ENCODE data around the gene TLR2. TPM values are rescaled to one million over a fixed set of nuclear protein-coding genes. Genes with fewer than 3 reads are reported as not detected.

Gene TLR2
- total RNA-seq, 1 donor from 2014 or later, result 1.9 TPM

- no peak for DNase-seq (ENCODE audit: low spot score)
- Mint-ChIP-seq H3K36me3 (ENCODE audit: low read depth) (no peaks in the 10 kb centered on the region), H3K4me1 (ENCODE audit: low read depth) (peaks cover 61% of the 10 kb centered on the region), H3K4me3 (ENCODE audit: unreplicated experiment) (no peak overlapping the region), H3K27me3 (ENCODE audit: low read depth) (no peaks in the 10 kb centered on the region), H3K27ac (ENCODE audit: unreplicated experiment) (peak overlapping the region; percentile 6), H3K9me3 (ENCODE audit: low read depth) (peaks cover 5% of the 10 kb centered on the region)
- no peak for TF ChIP-seq CTCF (IDR thresholded peaks at IDR 0.05)
These were observed 32.5 kb upstream of the TLR2 start for GRCh38 chr4:153651587-153651986.

- Mint-ChIP-seq H3K36me3 (ENCODE audit: low read depth) (no peaks in the 10 kb centered on the region), H3K9me3 (ENCODE audit: low read depth) (peaks cover 5% of the 10 kb centered on the region), H3K27me3 (ENCODE audit: low read depth) (no peaks in the 10 kb centered on the region), H3K4me1 (ENCODE audit: low read depth) (peaks cover 57% of the 10 kb centered on the region), H3K27ac (ENCODE audit: unreplicated experiment) (no peak overlapping the region), H3K4me3 (ENCODE audit: unreplicated experiment) (no peak overlapping the region)
- DNase-seq (ENCODE audit: low spot score), result no peak
- TF ChIP-seq CTCF (IDR thresholded peaks at IDR 0.05), result no peak
These were observed 31.9 kb upstream of the TLR2 start for GRCh38 chr4:153652051-153652784.

- TF ChIP-seq CTCF (IDR thresholded peaks at IDR 0.05), result no peak
- Mint-ChIP-seq H3K27me3 (ENCODE audit: low read depth) (no peaks in the 10 kb centered on the region), H3K9me3 (ENCODE audit: low read depth) (peaks cover 5% of the 10 kb centered on the region), H3K4me1 (ENCODE audit: low read depth) (peaks cover 48% of the 10 kb centered on the region), H3K36me3 (ENCODE audit: low read depth) (no peaks in the 10 kb centered on the region), H3K27ac (ENCODE audit: unreplicated experiment) (no peak overlapping the region), H3K4me3 (ENCODE audit: unreplicated experiment) (no peak overlapping the region)
- DNase-seq (ENCODE audit: low spot score), result no peak
These were observed 29.0 kb upstream of the TLR2 start for GRCh38 chr4:153655002-153655541.

- no peak overlapping the region for H3K4me3 Mint-ChIP-seq (ENCODE audit: unreplicated experiment)
- H3K27me3 Mint-ChIP-seq (ENCODE audit: low read depth), result no peaks in the 10 kb centered on the region
- no peaks in the 10 kb centered on the region for H3K36me3 Mint-ChIP-seq (ENCODE audit: low read depth)
- TF ChIP-seq CTCF (IDR thresholded peaks at IDR 0.05), result no peak
- peaks cover 48% of the 10 kb centered on the region for H3K4me1 Mint-ChIP-seq (ENCODE audit: low read depth)
- peak overlapping the region; percentile 17 for H3K27ac Mint-ChIP-seq (ENCODE audit: unreplicated experiment)
- H3K9me3 Mint-ChIP-seq (ENCODE audit: low read depth), result peaks cover 5% of the 10 kb centered on the region
- DNase-seq (ENCODE audit: low spot score), result no peak
These were observed 28.2 kb upstream of the TLR2 start for GRCh38 chr4:153655928-153656327.

- peaks cover 15% of the 10 kb centered on the region for H3K9me3 Mint-ChIP-seq (ENCODE audit: low read depth)
- no peak overlapping the region for H3K27ac Mint-ChIP-seq (ENCODE audit: unreplicated experiment)
- no peak overlapping the region for H3K4me3 Mint-ChIP-seq (ENCODE audit: unreplicated experiment)
- peaks cover 9% of the 10 kb centered on the region for H3K36me3 Mint-ChIP-seq (ENCODE audit: low read depth)
- H3K27me3 Mint-ChIP-seq (ENCODE audit: low read depth), result no peaks in the 10 kb centered on the region
- DNase-seq (ENCODE audit: low spot score), result no peak
- TF ChIP-seq CTCF (IDR thresholded peaks at IDR 0.05), result no peak
- peaks cover 5% of the 10 kb centered on the region for H3K4me1 Mint-ChIP-seq (ENCODE audit: low read depth)
These were observed 22.8 kb upstream of the TLR2 start for GRCh38 chr4:153661215-153661822.

All from chondrocyte (in vitro differentiated cells).